GM13976 (cell line): ENCODE data around the gene RASA3.

Experiments used
- DNase-seq: peaks from one replicate; pipeline ENCODE4 v3.0.0; 2012; ENCODE audit warnings: low spot score
- in situ Hi-C: fragments of 300-500 bp; cut with MboI; formaldehyde crosslinking; loops from one replicate; pipeline ENCODE4 v1.12.0; 2022; ENCODE audit warnings: low sequenced_read_pairs, mixed read lengths, inconsistent platforms; ENCODE audit not compliant: unreplicated experiment
- TF ChIP-seq, protein P1 (sequence below): IDR thresholded peaks from 2 replicates; pipeline ENCODE4 v1.5.1; 2012; ENCODE audit warnings: borderline replicate concordance, mild to moderate bottlenecking; ENCODE audit not compliant: insufficient read depth; ENCODE audit errors: extremely low read depth, missing control alignments, control extremely low read depth

RASA3 gene

GRCh38 chr13:114124921-114125320 is 7.5 kb downstream of the RASA3 start:
- peak; percentile 76 for DNase-seq
- in situ Hi-C loops, result no loop called here

GRCh38 chr13:114124431-114124830 is 8.0 kb downstream of the RASA3 start:
- in situ Hi-C loops, result no loop called here
- no peak for DNase-seq
- TF ChIP-seq, protein P1, sequence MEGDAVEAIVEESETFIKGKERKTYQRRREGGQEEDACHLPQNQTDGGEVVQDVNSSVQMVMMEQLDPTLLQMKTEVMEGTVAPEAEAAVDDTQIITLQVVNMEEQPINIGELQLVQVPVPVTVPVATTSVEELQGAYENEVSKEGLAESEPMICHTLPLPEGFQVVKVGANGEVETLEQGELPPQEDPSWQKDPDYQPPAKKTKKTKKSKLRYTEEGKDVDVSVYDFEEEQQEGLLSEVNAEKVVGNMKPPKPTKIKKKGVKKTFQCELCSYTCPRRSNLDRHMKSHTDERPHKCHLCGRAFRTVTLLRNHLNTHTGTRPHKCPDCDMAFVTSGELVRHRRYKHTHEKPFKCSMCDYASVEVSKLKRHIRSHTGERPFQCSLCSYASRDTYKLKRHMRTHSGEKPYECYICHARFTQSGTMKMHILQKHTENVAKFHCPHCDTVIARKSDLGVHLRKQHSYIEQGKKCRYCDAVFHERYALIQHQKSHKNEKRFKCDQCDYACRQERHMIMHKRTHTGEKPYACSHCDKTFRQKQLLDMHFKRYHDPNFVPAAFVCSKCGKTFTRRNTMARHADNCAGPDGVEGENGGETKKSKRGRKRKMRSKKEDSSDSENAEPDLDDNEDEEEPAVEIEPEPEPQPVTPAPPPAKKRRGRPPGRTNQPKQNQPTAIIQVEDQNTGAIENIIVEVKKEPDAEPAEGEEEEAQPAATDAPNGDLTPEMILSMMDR, result no peak

More at GRCh38 chr13:114124921-114125320, 7.5 kb downstream of the RASA3 start:
- TF ChIP-seq, protein P1, result no peak

- TF ChIP-seq, protein P1, result no peak
- in situ Hi-C loops, result no loop called here
- DNase-seq, result no peak
Measured at GRCh38 chr13:114123876-114124275, 8.5 kb downstream of the RASA3 start.

DNA sequence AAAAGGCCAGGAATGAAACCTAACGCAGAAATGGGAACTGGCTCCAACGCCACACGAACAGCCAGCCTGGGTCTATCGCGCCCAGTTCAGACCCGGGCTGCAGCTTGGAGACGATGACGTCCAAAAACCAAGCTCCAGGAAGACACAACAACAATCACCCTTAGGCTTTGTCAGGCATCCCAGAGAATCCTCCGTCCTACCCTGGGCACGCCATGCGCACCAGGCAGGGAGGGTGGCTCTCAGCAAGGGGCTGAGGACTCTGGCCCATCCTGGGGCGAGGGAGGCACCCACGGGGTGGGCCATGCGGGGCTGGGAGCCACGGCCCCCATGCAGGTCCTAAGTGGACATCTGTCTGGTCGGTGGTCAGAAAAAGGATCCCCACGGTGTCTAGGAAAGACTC is 9.0 kb downstream of the RASA3 start:
- in situ Hi-C loops, result no loop called here
- TF ChIP-seq, protein P1, result no peak

GRCh38 chr13:114122591-114123211 is 9.7 kb downstream of the RASA3 start:
- no peak for DNase-seq
- in situ Hi-C loops, result no loop called here
- TF ChIP-seq, protein P1, result no peak

More for the DNA sequence above, 9.0 kb downstream of the RASA3 start:
- no peak for DNase-seq

- in situ Hi-C loops, result no loop called here
- no peak for DNase-seq
- TF ChIP-seq, protein P1, result no peak
Measured at GRCh38 chr13:114122127-114122511, 10.3 kb downstream of the RASA3 start.

DNA sequence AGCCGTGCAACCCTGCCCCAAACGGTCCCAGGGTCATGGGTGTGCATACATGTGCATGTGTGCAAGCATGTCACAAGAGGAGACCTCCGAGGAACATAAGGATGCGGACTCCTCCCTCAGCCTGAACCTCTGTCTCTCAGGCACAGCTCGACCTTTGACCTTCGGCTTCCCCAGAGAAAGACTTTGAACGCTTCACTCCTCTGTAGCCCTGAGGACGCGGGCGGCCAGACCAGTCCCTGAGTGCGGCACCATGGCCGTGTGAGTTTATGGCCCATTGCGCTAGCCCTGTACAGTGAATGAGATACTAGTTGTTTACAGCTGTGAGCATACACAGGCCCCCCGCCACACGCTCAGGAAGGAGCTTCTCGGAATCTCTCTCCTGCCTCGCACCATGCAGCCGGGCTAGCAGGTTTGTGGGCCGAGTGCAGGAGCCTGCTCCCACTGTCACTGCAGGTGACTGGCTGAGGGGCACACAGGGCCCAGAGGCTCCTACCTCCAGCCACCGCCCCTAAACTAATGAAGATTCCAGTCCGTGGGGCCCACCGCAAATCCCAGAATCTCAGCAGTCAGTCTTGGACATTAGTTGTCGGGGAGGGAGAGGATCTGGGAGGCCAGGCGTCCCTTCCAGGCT is 10.8 kb downstream of the RASA3 start:
- TF ChIP-seq, protein P1, result no peak
- no peak for DNase-seq
- in situ Hi-C loops, result no loop called here
